Glutamatergic neuron (in vitro differentiated cells): ENCODE measurements around the gene STEAP2. TPM values are rescaled to one million over a fixed set of nuclear protein-coding genes. Genes with fewer than 3 reads are reported as not detected.
A peak's percentile ranks its signal among the peaks of the same experiment; 100 is the strongest.

ENCODE experiments used
- DNase-seq: peaks from one replicate; pipeline ENCODE4 v3.0.0; 2022
- H3K27ac Mint-ChIP-seq: one replicate; pipeline ENCODE4 v1.8.0; 2020; ENCODE audit warnings: mild to moderate bottlenecking, mixed read lengths, inconsistent platforms; ENCODE audit not compliant: unreplicated experiment
- H3K27me3 Mint-ChIP-seq: one replicate; pipeline ENCODE4 v1.8.0; 2020; ENCODE audit warnings: mild to moderate bottlenecking, moderate library complexity, mixed read lengths, inconsistent platforms; ENCODE audit not compliant: unreplicated experiment
- H3K36me3 Mint-ChIP-seq: one replicate; pipeline ENCODE4 v1.8.0; 2020; ENCODE audit warnings: mild to moderate bottlenecking, mixed read lengths, inconsistent platforms; ENCODE audit not compliant: unreplicated experiment
- H3K4me1 Mint-ChIP-seq: one replicate; pipeline ENCODE4 v1.8.0; 2020; ENCODE audit warnings: mild to moderate bottlenecking, low read depth, mixed read lengths, inconsistent platforms; ENCODE audit not compliant: unreplicated experiment
- H3K4me3 Mint-ChIP-seq: one replicate; pipeline ENCODE4 v1.8.0; 2020; ENCODE audit warnings: mild to moderate bottlenecking, mixed read lengths, inconsistent platforms; ENCODE audit not compliant: unreplicated experiment
- H3K9me3 Mint-ChIP-seq: one replicate; pipeline ENCODE4 v1.8.0; 2020; ENCODE audit warnings: mild to moderate bottlenecking, moderate library complexity, mixed read lengths, inconsistent platforms; ENCODE audit not compliant: unreplicated experiment
- CTCF ChIP-seq: fragments of 200-600 bp; sonication (generic); IDR thresholded peaks from one replicate; pipeline ENCODE4 v1.5.0; 2021; ENCODE audit not compliant: partially characterized antibody, unreplicated experiment
- long read RNA-seq: library from polyadenylated mRNA; unstranded; transcript quantifications from one replicate; pipeline ENCODE4 v2.0.0, GENCODE V29; 2020; ENCODE audit not compliant: unreplicated experiment
- total RNA-seq: library from RNA; stranded (reverse); fragmentation: NEBNext Ultra II Directional; extraction: Animal tissue kit (Norgen Biotek cat#: 25700); gene quantifications from one replicate; pipeline ENCODE4 v1.2.1, GENCODE V29; 2021; ENCODE audit not compliant: unreplicated experiment

The STEAP2 gene
- total RNA-seq: 0.59 TPM
- long read RNA-seq: 0 reads

GRCh38 chr7:90211391-90212148 is at the start of gene STEAP2:
Gene STEAP2 (plus strand): TSS chr7:90211740. CDS start chr7:90225083, 13,343 bp downstream.
- peak; percentile 73 for TF ChIP-seq CTCF
- DNase-seq: peak; percentile 87
- H3K4me1 Mint-ChIP-seq: peaks cover 6% of the 10 kb centered on the region
- no peaks in the 10 kb centered on the region for H3K36me3 Mint-ChIP-seq
- H3K4me3 Mint-ChIP-seq: peak within 1 kb of the TSS; percentile 88
- H3K27me3 Mint-ChIP-seq: peaks cover 4% of the 10 kb centered on the region
- H3K27ac Mint-ChIP-seq: no peak within 1 kb of the TSS
- H3K9me3 Mint-ChIP-seq: no peaks in the 10 kb centered on the region

- no peak for TF ChIP-seq CTCF
- Mint-ChIP-seq H3K4me3 (no peak overlapping the region), H3K4me1 (no peaks in the 10 kb centered on the region), H3K27me3 (peaks cover 2% of the 10 kb centered on the region), H3K27ac (no peak overlapping the region), H3K9me3 (no peaks in the 10 kb centered on the region), H3K36me3 (no peaks in the 10 kb centered on the region)
- DNase-seq: no peak
Observed at GRCh38 chr7:90163534-90163933, 48.0 kb upstream of the STEAP2 start.

- Mint-ChIP-seq H3K9me3 (peaks cover 2% of the 10 kb centered on the region), H3K4me3 (no peak overlapping the region), H3K4me1 (no peaks in the 10 kb centered on the region), H3K36me3 (no peaks in the 10 kb centered on the region), H3K27ac (no peak overlapping the region), H3K27me3 (peaks cover 2% of the 10 kb centered on the region)
- TF ChIP-seq CTCF: no peak
- no peak for DNase-seq
Observed at GRCh38 chr7:90165724-90166123, 45.8 kb upstream of the STEAP2 start.

- H3K4me1 Mint-ChIP-seq: no peaks in the 10 kb centered on the region
- H3K9me3 Mint-ChIP-seq: peaks cover 2% of the 10 kb centered on the region
- no peak overlapping the region for H3K4me3 Mint-ChIP-seq
- peaks cover 2% of the 10 kb centered on the region for H3K27me3 Mint-ChIP-seq
- H3K27ac Mint-ChIP-seq: no peak overlapping the region
- DNase-seq: no peak
- H3K36me3 Mint-ChIP-seq: no peaks in the 10 kb centered on the region
- no peak for TF ChIP-seq CTCF
Observed at GRCh38 chr7:90166153-90166552, 45.4 kb upstream of the STEAP2 start.

- TF ChIP-seq CTCF: no peak
- Mint-ChIP-seq H3K4me3 (no peak overlapping the region), H3K27ac (no peak overlapping the region)
Observed at GRCh38 chr7:90167361-90167760, 44.2 kb upstream of the STEAP2 start.

More at GRCh38 chr7:90167361-90167760, 44.2 kb upstream of the STEAP2 start:
- Mint-ChIP-seq H3K4me1 (no peaks in the 10 kb centered on the region), H3K36me3 (no peaks in the 10 kb centered on the region), H3K27me3 (peaks cover 2% of the 10 kb centered on the region), H3K9me3 (peaks cover 2% of the 10 kb centered on the region)
- DNase-seq: no peak
